Measurements from ENCODE around the gene RPN1. TPM values are rescaled to one million over a fixed set of nuclear protein-coding genes. Genes with fewer than 3 reads are reported as not detected.

RPN1 gene
- total RNA-seq, 1 donor from 2014 or later: 215 TPM

- Histone ChIP-seq H3K36me3 (no peaks in the 10 kb centered on the region), H3K4me3 (no peak overlapping the region), H3K9me3 (no peaks in the 10 kb centered on the region), H3K27ac (no peak overlapping the region), H3K4me1 (peaks cover 5% of the 10 kb centered on the region), H3K27me3 (no peaks in the 10 kb centered on the region)
- DNase-seq: no peak
- TF ChIP-seq, protein P1, sequence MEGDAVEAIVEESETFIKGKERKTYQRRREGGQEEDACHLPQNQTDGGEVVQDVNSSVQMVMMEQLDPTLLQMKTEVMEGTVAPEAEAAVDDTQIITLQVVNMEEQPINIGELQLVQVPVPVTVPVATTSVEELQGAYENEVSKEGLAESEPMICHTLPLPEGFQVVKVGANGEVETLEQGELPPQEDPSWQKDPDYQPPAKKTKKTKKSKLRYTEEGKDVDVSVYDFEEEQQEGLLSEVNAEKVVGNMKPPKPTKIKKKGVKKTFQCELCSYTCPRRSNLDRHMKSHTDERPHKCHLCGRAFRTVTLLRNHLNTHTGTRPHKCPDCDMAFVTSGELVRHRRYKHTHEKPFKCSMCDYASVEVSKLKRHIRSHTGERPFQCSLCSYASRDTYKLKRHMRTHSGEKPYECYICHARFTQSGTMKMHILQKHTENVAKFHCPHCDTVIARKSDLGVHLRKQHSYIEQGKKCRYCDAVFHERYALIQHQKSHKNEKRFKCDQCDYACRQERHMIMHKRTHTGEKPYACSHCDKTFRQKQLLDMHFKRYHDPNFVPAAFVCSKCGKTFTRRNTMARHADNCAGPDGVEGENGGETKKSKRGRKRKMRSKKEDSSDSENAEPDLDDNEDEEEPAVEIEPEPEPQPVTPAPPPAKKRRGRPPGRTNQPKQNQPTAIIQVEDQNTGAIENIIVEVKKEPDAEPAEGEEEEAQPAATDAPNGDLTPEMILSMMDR (IDR thresholded peaks at IDR 0.05): no peak
- intact Hi-C loops (cut with DNase I): loop anchor here (10.0 kb wide), 1 partner anchor 181 kb away; no protein-coding TSS in a partner anchor
- no peak for ATAC-seq
Observed at GRCh38 chr3:128605091-128606046, 45.2 kb downstream of the RPN1 start.

GRCh38 chr3:128603811-128604775, 46.5 kb downstream of the RPN1 start:
- TF ChIP-seq, protein P1 (IDR thresholded peaks at IDR 0.05): no peak
- intact Hi-C loops (cut with DNase I): loop anchor here (10.0 kb wide), 1 partner anchor 179 kb away; no protein-coding TSS in a partner anchor
- DNase-seq (no peak), ATAC-seq (no peak)
- Histone ChIP-seq H3K4me3 (no peak overlapping the region), H3K36me3 (no peaks in the 10 kb centered on the region), H3K4me1 (peaks cover 5% of the 10 kb centered on the region), H3K9me3 (no peaks in the 10 kb centered on the region), H3K27ac (no peak overlapping the region), H3K27me3 (no peaks in the 10 kb centered on the region)

DNA sequence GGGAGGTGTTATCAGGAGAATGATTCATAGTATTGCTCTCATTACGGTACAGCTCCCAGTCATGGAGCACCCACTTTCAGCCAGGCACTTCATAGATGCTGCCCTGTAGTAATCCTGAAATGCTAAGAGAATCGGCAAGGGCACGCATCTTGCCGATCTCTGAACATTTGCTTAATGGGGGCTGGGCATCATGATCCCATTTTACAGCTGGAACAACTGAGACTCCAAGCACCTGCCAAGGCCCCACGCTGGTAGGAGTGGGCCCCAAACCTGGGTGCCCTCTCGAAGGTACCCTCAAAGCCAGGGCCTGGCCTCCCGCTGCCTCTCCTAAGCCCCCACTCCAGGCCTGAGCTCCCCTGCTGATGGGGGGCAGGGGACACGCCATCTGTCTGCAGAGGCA, 47.3 kb downstream of the RPN1 start:
- ATAC-seq (no peak), DNase-seq (no peak)
- no peaks in the 10 kb centered on the region for H3K27me3 ChIP-seq
- H3K27ac ChIP-seq: no peak overlapping the region
- TF ChIP-seq, protein P1 (IDR thresholded peaks at IDR 0.05): no peak
- no peak overlapping the region for H3K4me3 ChIP-seq
- H3K36me3 ChIP-seq: no peaks in the 10 kb centered on the region
- no peaks in the 10 kb centered on the region for H3K9me3 ChIP-seq
- intact Hi-C loops (cut with DNase I): loop anchor here (10.0 kb wide), 1 partner anchor 179 kb away; no protein-coding TSS in a partner anchor
- peaks cover 5% of the 10 kb centered on the region for H3K4me1 ChIP-seq

DNA sequence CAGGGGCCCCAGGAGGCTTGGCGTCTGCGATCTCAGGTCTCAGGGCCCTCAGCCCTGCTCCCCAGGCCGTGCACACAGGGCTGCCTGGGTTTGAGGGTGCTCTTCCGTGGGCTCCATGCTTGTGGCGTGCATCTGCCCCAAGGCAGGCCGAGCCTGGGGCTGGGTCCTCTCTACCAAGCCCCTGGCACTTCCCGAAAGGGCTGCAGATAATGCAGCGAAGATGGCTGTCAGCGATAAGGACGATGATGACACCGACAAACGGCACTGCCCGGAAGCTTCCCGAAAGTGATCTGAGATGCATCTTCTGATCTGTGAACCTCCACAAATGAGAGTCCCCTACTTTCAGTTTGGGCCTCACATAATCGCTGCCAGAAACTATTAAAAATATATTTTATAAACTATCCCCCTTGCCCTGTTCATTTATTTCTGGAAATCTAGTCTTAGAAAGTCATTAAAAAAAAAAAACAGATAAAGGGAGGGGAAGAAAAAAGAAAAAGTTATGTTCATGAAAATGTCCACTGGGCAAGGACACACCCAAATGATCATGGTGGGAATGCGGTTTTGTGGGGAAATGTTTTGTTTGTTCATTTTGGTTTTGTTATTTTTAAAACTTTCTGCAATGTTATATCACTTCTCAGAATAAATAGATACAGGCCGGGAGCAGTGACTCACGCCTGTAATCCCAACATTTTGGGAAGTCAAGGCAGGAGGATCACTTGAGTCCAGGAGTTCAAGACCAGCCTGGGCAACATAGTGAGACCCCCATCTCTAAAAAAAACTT, 51.5 kb downstream of the RPN1 start:
- intact Hi-C loops (cut with DNase I): no loop called here
- DNase-seq (no peak), ATAC-seq (no peak)
- no peak overlapping the region for H3K4me3 ChIP-seq
- H3K4me1 ChIP-seq: no peaks in the 10 kb centered on the region
- no peak overlapping the region for H3K27ac ChIP-seq
- no peaks in the 10 kb centered on the region for H3K9me3 ChIP-seq
- H3K27me3 ChIP-seq: no peaks in the 10 kb centered on the region
- TF ChIP-seq, protein P1 (IDR thresholded peaks at IDR 0.05): no peak
- H3K36me3 ChIP-seq: no peaks in the 10 kb centered on the region

GRCh38 chr3:128597900-128598299, 52.7 kb downstream of the RPN1 start:
- Histone ChIP-seq H3K27me3 (no peaks in the 10 kb centered on the region), H3K27ac (no peak overlapping the region), H3K4me1 (no peaks in the 10 kb centered on the region), H3K36me3 (no peaks in the 10 kb centered on the region), H3K4me3 (no peak overlapping the region), H3K9me3 (no peaks in the 10 kb centered on the region)
- DNase-seq (no peak), ATAC-seq (no peak)
- intact Hi-C loops (cut with DNase I): no loop called here
- TF ChIP-seq, protein P1 (IDR thresholded peaks at IDR 0.05): no peak

Measured in upper lobe of right lung (tissue), 1 donor.